NCI-H524 (cell line): ENCODE results near the gene PRPF40B.
A peak's percentile ranks its signal among the peaks of the same experiment; 100 is the strongest.
"Not testable (repeated sequence)": the region's sequence is repeated elsewhere in the genome, so short reads cannot be mapped to it uniquely, and the experiment has no call there.

Source experiments
- DNase-seq, 2 experiments: peaks; one replicate each; lab custom pipeline; 2025; lab: John Stamatoyannopoulos, UW

Gene PRPF40B

GRCh38 chr12:49609059-49609874 is 14.1 kb upstream of the PRPF40B start:
- no peak for DNase-seq

DNA sequence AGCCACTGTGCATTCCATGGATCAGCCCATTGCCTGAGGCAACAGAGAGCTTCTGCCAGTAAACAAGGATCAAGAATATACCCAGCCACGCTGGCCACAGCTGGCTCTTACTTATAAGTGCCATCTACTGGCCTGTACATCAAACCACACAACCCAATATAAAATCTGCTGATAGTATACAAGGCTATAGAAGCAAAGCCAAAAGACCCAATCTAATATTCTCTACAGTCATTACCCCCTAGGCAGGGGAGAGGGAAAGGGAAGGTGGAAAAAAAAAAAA is 13.5 kb upstream of the PRPF40B start:
- peak in 1 of 2 experiments; percentile 14 for DNase-seq

GRCh38 chr12:49610785-49611184 is 12.6 kb upstream of the PRPF40B start:
- DNase-seq: not testable (repeated sequence)

DNA sequence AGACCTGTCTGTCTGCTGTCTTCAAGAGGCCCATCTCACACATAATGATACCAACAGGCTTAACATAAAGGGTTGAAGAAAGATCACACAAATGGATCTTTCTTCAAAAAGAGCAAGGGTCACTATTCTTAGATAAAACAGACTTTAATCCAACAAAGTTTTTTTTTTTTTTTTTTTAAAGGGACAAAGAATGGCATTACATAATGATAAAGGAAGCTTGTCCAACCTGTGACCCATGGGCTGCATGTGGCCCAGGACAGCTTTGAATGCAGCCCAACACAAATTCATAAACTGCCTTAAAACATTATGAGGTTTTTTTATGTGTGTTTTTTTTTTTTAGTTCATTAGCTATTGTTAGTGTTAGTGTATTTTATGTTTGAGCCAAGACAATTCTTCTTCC is 11.2 kb upstream of the PRPF40B start:
- no peak for DNase-seq

DNA sequence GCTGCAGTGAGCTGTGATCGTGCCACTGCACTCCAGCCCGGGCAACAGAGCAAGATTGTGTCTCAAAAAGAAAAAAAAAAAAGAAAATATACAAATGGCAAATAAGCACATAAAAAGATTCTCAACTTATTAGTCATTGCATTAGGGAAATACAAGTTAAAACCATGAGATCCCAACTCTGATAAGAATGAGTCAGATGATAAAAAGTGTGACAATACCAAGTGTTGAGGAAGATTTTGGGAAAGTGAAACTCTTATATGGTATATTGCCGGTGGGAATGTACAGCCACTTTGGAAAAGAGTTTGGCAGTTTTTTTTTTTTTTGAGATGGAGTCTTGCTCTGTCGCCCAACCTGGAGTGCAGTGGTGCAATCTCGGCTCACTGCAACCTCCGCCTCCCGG is 7.6 kb upstream of the PRPF40B start:
- DNase-seq: no peak

GRCh38 chr12:49616533-49617219 is 6.7 kb upstream of the PRPF40B start:
- DNase-seq: no peak

GRCh38 chr12:49618576-49618975 is 4.8 kb upstream of the PRPF40B start:
- no peak for DNase-seq

DNA sequence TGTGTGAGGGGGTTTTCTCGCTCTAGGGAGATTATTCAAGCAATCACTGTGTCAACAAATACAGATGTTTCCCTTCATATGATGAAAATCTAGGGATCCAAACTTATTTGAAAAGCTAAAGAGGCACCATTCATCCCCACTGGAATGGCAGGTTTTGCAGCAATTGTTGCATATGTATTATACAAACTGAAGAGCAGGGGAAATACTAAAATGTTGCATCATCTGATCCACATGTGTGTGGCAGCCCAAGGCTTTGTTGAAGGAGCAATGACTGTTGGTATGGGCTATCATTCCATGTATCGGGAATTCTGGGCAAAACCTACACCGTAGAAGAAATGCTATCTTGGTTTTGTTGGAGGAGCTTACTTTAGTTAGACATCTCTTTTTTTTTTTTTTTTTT is 4.1 kb upstream of the PRPF40B start:
- no peak for DNase-seq

GRCh38 chr12:49621651-49622500 is 1.5 kb upstream of the PRPF40B start:
- no peak for DNase-seq

DNA sequence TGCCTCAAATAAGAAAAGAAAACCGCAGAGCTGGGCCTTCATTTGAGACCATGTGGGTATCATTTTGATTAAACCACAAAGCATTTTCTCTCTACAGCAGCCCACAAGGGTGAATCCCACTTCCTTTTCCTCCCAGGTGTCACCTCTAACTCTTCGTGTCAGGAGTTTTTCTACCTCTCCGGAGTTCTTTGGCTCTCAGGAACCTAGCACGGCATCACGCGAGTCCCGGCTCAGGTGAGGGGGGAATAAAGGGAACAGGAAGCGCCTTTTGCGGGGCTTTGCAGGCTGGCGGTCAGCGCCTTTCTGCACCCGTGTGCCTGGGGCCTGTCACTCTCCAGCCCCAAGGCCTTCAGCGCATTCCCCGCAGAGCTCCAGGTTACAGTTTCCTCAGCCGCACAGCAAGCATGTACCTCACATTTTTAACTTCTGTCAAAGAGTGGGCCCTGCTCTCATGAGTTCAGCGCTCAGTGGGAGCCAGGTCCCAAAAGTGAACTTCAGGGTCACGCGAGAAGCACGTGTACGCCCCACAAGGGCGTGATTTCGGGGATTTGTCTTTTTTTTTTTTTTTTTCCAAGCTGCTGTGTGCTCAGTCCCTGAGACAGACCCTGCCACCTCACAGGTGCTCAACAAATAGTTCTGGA is 740 bp upstream of the PRPF40B start:
- peak in 1 of 2 experiments; percentile 49 for DNase-seq

DNA sequence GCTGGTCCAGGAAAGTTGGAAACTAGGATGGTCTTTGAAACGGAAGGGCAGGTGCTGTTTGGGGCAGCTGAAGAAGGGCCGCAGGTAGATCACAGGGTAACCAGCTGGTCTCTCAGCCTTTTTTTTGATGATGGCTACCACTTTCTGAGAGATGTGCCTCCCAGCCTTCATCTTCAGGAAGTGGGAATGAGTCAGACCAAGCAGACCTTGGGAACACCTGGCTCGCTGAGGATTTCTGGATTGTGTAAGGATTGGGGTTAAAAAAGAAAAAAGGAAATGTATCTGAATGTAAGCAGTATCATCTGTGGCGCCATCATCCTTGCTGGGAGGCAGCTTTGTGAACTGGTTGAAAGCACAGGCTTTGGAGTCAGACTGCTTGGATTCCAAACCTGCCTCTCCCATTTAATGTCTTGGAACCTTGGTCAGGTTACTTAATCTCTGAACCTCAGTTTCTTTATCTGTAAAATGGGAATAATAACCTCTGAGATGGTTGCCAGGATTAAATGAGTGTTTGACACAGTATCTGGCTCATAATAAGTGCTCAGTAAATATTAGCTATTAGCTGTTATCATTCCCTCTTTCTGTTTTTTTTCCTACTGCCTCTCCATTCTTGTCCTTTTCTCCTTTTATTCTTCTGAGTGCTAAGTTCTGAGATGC is 1.7 kb downstream of the PRPF40B start:
- DNase-seq: no peak

GRCh38 chr12:49626169-49626835 is 2.9 kb downstream of the PRPF40B start:
- no peak for DNase-seq

DNA sequence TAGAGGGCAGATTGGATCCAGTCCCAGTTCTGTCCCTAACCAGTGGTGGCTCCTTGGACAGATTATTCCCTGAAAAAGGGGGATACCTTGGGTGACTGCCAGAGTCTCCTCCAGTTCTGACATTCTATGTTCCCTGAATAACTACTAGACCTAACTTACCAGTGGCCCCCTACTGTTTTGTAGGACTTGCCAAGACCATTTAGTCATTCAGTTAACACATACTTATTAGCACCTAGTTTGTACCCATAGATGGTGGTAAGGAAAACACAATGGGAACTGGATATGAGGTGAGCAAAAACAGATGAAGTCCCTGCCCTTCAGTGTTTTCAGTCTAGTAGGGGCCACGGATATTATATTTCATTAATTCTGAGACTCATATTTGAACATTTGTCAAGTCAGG is 3.5 kb downstream of the PRPF40B start:
- DNase-seq: no peak

DNA sequence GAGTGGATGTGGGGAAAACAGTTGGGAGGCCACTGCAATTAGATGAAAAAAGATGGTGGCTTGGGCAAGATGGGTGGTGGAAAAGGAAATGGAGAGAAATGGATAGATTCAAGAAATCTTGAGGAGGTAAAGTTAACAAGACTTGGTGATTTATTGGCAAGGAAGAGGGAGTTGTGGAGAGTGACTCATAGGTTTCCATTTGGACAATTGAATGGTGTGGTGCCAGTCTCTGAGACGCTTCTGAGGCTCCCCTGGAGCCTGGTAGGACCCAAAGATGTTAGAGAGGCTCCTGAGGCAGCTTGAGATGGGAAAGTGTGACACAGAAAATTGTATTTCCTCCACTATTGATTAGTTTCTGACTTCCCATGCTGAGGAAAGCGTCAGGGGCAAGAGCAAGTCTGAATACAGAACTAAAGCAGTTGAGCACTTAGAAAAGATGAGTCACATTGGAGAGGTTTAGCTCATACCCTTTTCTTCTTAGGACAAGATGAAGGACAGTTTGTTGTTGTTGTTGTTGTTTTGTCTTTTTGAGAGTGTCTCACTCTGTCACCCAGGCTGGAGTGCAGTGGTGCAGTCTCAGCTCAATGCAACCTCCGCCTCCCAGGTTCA is 4.5 kb downstream of the PRPF40B start:
- no peak for DNase-seq

DNA sequence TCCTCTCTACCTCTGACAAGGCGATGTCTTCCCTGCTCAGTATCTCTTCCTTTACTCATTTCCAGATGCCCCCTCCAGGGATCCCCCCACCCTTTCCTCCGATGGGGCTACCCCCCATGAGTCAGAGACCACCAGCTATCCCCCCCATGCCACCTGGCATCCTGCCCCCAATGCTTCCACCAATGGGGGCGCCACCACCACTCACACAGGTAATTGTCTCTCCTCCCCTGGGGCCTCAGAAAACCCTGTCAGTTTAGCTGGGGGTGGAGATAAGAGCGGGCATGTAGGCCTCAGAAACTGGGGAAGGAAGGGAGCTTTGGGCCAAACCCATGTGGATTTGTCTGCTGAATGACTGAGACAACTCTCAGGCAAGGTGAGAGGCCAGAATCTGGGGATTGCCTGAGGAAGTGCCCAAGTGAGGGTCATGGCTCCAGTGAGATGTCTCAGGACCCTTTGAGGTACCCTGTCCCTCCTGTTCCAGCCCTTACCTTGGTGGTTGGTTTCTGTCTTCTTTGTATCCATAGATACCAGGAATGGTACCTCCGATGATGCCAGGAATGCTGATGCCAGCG is 8.1 kb downstream of the PRPF40B start:
- no peak for DNase-seq

GRCh38 chr12:49632401-49632800 is 9.0 kb downstream of the PRPF40B start:
- DNase-seq: no peak

- no peak for DNase-seq
Measured at GRCh38 chr12:49632986-49633702, 9.8 kb downstream of the PRPF40B start.

DNA sequence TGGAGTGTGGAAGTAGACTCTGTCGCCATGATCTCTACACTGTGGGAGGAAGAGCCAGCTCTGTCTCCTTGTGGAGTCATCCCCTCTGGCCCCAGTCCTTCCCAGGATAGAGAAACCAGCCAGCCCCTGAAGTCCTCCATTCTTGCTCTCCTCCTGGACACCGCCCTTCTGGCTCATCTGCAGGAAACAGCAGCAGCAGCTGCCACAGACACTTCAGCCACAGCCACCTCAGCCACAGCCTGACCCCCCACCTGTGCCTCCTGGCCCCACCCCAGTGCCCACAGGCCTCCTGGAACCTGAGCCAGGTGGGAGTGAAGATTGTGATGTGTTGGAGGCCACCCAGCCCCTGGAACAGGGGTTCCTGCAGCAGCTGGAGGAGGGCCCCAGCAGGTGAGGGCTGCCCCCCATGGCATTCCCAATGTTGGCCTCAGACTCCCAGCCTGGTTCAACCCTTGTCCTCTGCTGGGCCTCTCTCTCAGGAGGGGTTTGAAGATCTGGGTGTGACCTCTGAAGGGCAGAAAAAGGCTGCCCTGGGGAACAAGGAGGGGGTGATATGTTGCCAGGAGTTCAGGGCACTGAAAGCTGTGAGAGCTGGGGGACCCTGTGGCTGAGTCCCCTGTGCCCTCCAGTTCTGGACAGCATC is 10.5 kb downstream of the PRPF40B start:
- DNase-seq: no peak

GRCh38 chr12:49635036-49635435 is 11.7 kb downstream of the PRPF40B start:
- DNase-seq: no peak
